ENCODE data around the gene OSMR.

- TF ChIP-seq POLR2AphosphoS5 (IDR thresholded peaks at IDR 0.05; ENCODE audit: control insufficient read depth, insufficient read depth, low read depth, low read length): no peak
- TF ChIP-seq TAF15 (IDR thresholded peaks at IDR 0.05; ENCODE audit: low read depth, low read length): no peak
These were observed 36.1 kb upstream of the OSMR start for GRCh38 chr5:38809388-38810359.
